NCI-H2107 (cell line): ENCODE results near the gene RIN3.

Experiments used
- DNase-seq: peaks from one replicate; lab custom pipeline; 2025; lab: John Stamatoyannopoulos, UW

RIN3 gene

GRCh38 chr14:92601131-92601710 lies 87.6 kb downstream of the RIN3 start:
- DNase-seq = no peak

- DNase-seq = no peak
Observed at GRCh38 chr14:92601757-92602417, 88.3 kb downstream of the RIN3 start.

GRCh38 chr14:92603309-92604242 lies 90.0 kb downstream of the RIN3 start:
- no peak for DNase-seq

- DNase-seq = no peak
Observed at GRCh38 chr14:92605274-92605940, 91.8 kb downstream of the RIN3 start.

DNA sequence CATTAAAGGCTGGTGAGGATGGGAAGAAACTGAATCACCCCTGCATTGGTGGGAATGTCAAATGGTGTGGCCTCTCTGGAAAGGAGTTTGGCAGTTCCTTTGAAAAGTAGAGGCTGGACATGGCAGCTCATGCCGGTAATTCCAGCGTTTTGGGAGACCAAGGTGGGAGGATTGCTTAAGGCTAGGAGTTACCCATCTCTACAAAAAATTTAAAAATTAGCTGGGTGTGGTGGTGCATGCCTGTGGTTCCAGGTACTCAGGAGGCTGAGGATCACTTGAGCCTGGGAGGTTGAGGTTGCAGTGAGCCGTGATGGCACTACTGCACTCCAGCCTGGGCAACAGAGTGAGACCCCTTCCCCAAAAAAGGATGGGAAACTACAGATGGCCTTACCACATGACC lies 93.7 kb downstream of the RIN3 start:
- DNase-seq = no peak

GRCh38 chr14:92607702-92608429 lies 94.3 kb downstream of the RIN3 start:
- no peak for DNase-seq

GRCh38 chr14:92609955-92610354 lies 96.4 kb downstream of the RIN3 start:
- no peak for DNase-seq

DNA sequence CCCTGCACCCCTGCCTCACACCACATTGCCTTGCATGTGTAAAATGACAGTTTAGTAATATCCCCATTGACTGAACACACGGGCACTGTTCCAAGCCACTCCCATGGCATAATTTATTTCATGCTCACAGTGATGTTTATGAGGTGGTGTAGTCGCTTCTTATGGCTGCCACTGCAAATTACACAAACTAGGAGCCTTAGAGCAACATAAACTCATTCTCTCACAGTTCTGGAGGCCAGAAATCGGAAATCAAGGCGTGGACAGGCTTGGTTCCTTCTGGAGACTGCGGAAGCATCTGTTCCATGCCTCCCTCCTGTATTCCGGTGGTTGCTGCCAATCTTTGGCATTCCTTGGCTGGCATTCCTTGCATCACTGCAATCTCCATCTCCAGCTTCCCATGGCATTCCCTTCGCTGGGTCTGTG lies 97.3 kb downstream of the RIN3 start:
- no peak for DNase-seq

DNA sequence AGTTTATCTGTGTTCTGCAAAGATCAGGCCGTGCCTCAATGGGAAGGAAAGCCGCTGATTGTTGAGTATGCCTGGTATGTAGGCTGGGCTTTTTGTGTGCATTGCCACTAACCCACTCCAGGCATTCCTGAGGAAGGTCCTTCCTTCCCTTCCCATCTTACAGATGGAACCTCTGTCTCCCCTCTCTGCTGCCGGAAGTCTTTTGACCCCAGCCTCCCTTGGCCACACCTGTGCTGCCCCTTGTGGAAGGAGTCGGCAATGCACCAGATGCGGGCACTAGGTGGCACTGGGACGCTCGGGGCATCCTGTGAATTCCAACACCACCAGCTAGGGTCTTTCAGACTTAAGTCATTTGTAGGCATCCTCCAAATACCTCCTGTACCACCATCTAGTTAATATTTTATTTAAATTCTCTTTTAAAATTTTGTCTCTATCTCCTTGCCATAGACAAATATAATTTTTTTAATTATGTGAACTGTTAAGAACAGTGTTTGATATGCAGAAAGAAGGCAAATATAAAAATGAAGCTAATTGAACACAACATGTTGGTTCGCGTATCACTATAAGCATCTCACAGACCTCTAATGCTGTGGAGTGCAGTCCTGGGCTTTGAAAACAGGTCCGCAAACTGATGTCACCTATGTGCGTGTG lies 99.6 kb downstream of the RIN3 start:
- no peak for DNase-seq

DNA sequence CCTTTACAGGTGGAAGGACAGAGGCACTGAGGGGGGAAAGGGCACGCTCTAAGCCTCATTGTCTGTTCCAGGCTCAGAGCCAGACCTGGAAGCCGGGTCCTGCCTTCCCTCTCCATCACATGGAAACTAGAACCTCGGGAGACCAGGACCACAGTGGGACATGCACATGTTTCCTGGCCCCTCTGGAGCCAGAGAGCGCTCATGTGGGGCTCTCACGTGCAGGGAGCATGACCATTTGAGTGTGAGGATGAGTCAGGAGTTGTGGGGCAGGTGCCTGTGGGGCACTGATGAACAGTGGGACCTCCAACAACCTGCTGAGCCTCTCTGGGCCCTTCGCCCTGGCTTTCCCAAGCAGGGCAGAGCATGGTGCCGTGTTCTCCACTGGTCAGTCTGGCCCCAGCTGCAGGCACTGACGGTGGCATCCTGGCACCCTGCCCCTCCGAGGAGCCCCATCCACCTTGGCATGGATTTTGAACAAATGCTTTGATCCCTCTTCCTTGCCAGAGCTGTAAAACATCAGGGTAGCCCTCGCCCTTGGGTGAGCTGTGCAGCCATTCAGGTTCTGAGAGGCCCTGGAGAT lies 100.2 kb downstream of the RIN3 start:
- no peak for DNase-seq

GRCh38 chr14:92615451-92615850 lies 101.9 kb downstream of the RIN3 start:
- DNase-seq = no peak

DNA sequence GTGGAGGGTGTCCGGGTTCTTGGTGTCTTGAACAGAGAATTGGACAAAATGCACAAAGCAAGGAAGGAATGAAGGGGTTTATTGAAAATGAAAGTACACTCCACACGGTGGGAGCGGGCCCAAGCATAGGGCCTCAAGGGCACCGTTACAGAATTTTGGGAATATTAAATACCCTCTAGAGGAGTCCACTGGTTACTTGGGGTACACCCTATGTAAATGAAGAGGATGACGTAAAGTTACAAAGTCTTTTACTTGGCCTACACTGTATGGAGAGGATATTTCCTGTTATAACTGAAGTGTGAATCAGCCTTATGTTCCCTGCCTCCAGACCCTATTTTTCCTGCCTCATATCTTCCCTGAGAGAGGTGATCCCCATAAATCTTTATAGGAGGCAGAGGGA lies 102.6 kb downstream of the RIN3 start:
- no peak for DNase-seq

GRCh38 chr14:92617581-92617980 lies 104.0 kb downstream of the RIN3 start:
- no peak for DNase-seq

GRCh38 chr14:92619671-92620456 lies 106.3 kb downstream of the RIN3 start:
- no peak for DNase-seq

GRCh38 chr14:92622311-92622710 lies 108.7 kb downstream of the RIN3 start:
- DNase-seq = no peak

- DNase-seq = no peak
Observed at GRCh38 chr14:92624764-92625163, 111.2 kb downstream of the RIN3 start.

DNA sequence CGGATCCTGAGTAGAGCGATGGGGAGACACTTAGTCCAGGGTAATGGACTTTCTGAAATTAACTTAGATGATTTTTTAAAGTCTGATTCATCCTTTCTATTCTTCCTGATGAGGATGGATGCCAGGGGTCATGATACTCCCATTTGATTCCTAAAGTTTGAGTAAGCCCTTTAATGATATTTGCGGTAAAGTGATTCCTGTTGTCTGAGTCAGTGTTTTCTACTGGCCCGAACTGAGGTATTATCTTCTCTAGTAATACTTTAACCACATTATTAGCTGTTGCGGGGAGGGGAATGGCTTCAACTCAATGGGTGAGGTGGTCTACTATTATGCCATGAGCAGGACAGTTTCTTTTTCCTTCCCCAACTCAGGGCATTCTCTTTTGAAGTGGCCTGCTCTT lies 111.6 kb downstream of the RIN3 start:
- no peak for DNase-seq

DNA sequence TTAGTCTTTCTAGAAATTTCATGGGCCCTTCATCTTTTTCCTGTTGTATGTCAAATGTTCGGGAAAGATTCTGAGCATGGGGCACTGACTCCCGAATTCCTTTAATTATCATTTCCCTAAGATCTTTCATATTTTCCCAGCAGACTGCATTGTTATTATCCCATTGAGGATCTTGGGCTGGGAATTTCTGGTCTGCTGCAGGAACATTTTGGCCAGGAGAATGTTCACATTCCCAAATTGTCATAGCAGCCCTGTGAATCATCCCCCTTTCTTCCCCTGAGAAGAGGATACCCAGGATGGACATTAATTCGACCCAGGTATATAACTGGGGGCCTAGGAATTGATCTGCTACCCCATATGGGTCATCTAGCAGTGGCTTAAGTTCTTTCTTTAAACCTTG lies 112.5 kb downstream of the RIN3 start:
- DNase-seq = no peak

GRCh38 chr14:92627707-92628215 lies 114.2 kb downstream of the RIN3 start:
- no peak for DNase-seq

- DNase-seq = no peak
Observed at GRCh38 chr14:92628636-92629035, 115.1 kb downstream of the RIN3 start.
